Breast epithelium (tissue), 3 donors: ENCODE data around the gene WDR6.

Experiments used
- CTCF ChIP-seq, 3 donors: fragments of 450-650 bp; IDR thresholded peaks; one replicate each; pipeline ENCODE4 v1.5.1; 2016 to 2017; ENCODE audit warnings: antibody characterized with exemption in 3 of 3, mild to moderate bottlenecking in 3 of 3, moderate library complexity in 3 of 3
- POLR2A ChIP-seq: fragments of 450-650 bp; IDR thresholded peaks from one replicate; pipeline ENCODE4 v1.6.1; 2016; ENCODE audit warnings: antibody characterized with exemption, mild to moderate bottlenecking, moderate library complexity
- POLR2AphosphoS5 ChIP-seq, 3 donors: sonication (generic); formaldehyde crosslinking; IDR thresholded peaks; one replicate each; pipeline ENCODE4 v1.6.1; 2017; ENCODE audit warnings: antibody characterized with exemption in 3 of 3

GRCh38 chr3:48979451-48979850, 27.7 kb upstream of the WDR6 start:
- no peak for TF ChIP-seq POLR2AphosphoS5 (IDR thresholded peaks at IDR 0.05)
- TF ChIP-seq POLR2A = no peak
- TF ChIP-seq CTCF (IDR thresholded peaks at IDR 0.05) = no peak
